ENCODE data around the gene HSF4.

The HSF4 gene

DNA sequence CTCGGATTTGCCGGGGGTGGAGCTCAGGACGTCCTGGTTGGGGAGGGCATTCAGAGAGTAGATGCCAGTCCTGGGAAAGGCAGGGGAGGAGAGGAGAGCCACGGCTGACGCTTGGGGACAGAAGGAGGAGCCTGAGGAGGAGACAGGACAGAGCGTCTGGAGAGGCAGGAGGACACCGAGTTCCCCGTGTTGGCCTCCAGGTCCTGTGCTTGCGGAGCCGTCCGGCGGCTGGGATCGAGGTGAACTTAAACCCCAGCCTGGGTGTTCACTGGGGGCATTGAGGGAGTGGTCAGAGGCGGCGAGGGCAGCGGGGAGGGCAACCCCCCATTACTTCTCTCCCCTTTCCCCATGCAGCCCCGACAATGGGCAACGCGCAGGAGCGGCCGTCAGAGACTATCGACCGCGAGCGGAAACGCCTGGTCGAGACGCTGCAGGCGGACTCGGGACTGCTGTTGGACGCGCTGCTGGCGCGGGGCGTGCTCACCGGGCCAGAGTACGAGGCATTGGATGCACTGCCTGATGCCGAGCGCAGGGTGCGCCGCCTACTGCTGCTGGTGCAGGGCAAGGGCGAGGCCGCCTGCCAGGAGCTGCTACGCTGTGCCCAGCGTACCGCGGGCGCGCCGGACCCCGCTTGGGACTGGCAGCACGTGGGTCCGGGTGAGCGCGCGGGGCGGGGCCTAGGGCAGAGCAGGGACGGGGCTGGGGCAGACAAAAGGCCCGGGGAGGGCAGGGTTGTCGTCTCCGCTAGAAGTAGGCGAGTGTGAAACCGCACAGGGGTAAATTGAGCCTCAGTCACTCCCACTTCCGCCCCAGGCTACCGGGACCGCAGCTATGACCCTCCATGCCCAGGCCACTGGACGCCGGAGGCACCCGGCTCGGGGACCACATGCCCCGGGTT, 9.5 kb downstream of the HSF4 start:
- H3K27ac ChIP-seq (ENCODE audit: extremely low read depth, low read depth, low read length): peak overlapping the region; percentile 28; the same call in 1 of the 2 replicates
- ChIA-PET CTCF (interaction anchor here (0.6 to 1.5 kb wide), 7 partner anchors 9 to 156 kb away, joined by 3 to 4 read pairs (median 3); partner anchors contain the start of gene MATCAP1), POLR2A (interaction anchor here (0.6 to 0.8 kb wide), 4 partner anchors 11 to 292 kb away, joined by 3 to 4 read pairs (median 3); no protein-coding TSS in a partner anchor)
- H3K4me3 ChIP-seq (ENCODE audit: low read depth, low read length): peak overlapping the region; percentile 10
- H3K9me3 ChIP-seq (ENCODE audit: control insufficient read depth, insufficient read depth, low read depth, low read length): no peaks in the 10 kb centered on the region
- H3K36me3 ChIP-seq (ENCODE audit: control insufficient read depth in 2 of 2, insufficient read depth in 1 of 2, low read length in 2 of 2): peaks cover 0 to 20% of the 10 kb centered on the region in 2 experiments; a peak in 1 of 3 replicates
- peaks cover 9% of the 10 kb centered on the region for H3K4me1 ChIP-seq (ENCODE audit: control insufficient read depth, insufficient read depth, low read length)
- TF ChIP-seq ZNF792 (tag by site-specific recombination; IDR thresholded peaks at IDR 0.05) (no peak), ZNF121 (tag by site-specific recombination; IDR thresholded peaks at IDR 0.05) (peak; percentile 94), SALL2 (tag by site-specific recombination; IDR thresholded peaks at IDR 0.05; ENCODE audit: borderline replicate concordance) (no peak), GLIS1 (tag by site-specific recombination; IDR thresholded peaks at IDR 0.05) (no peak), ZEB2 (tag by site-specific recombination; IDR thresholded peaks at IDR 0.05) (0 out of 2 replicates have a peak, but pooled peaks have one; percentile 7), TCF7L2 (IDR thresholded peaks at IDR 0.05; ENCODE audit: borderline replicate concordance, low read depth, low read length) (no peak), PRDM1 (tag by site-specific recombination; IDR thresholded peaks at IDR 0.05) (no peak), SP2 (tag by site-specific recombination; IDR thresholded peaks at IDR 0.05) (peak; percentile 84), ZNF510 (tag by site-specific recombination; IDR thresholded peaks at IDR 0.05; ENCODE audit: insufficient replicate concordance) (no peak), ZNF843 (tag by site-specific recombination; IDR thresholded peaks at IDR 0.05) (peak; percentile 56), ZNF155 (tag by site-specific recombination; IDR thresholded peaks at IDR 0.05) (no peak), ZNF10 (tag by site-specific recombination; IDR thresholded peaks at IDR 0.05) (peak; percentile 81; the same call in 1 of the 2 replicates), ZNF561 (tag by site-specific recombination; IDR thresholded peaks at IDR 0.05; ENCODE audit: borderline replicate concordance) (no peak), ZBTB8A (tag by site-specific recombination; IDR thresholded peaks at IDR 0.05) (peak; percentile 81), IKZF3 (tag by site-specific recombination; IDR thresholded peaks at IDR 0.05) (no peak), ZFP37 (tag by site-specific recombination; IDR thresholded peaks at IDR 0.05) (no peak; the same call in 1 of the 2 replicates), ZNF629 (tag by site-specific recombination; IDR thresholded peaks at IDR 0.05) (no peak; the same call in 1 of the 2 replicates)
- TF ChIP-seq, protein P1, sequence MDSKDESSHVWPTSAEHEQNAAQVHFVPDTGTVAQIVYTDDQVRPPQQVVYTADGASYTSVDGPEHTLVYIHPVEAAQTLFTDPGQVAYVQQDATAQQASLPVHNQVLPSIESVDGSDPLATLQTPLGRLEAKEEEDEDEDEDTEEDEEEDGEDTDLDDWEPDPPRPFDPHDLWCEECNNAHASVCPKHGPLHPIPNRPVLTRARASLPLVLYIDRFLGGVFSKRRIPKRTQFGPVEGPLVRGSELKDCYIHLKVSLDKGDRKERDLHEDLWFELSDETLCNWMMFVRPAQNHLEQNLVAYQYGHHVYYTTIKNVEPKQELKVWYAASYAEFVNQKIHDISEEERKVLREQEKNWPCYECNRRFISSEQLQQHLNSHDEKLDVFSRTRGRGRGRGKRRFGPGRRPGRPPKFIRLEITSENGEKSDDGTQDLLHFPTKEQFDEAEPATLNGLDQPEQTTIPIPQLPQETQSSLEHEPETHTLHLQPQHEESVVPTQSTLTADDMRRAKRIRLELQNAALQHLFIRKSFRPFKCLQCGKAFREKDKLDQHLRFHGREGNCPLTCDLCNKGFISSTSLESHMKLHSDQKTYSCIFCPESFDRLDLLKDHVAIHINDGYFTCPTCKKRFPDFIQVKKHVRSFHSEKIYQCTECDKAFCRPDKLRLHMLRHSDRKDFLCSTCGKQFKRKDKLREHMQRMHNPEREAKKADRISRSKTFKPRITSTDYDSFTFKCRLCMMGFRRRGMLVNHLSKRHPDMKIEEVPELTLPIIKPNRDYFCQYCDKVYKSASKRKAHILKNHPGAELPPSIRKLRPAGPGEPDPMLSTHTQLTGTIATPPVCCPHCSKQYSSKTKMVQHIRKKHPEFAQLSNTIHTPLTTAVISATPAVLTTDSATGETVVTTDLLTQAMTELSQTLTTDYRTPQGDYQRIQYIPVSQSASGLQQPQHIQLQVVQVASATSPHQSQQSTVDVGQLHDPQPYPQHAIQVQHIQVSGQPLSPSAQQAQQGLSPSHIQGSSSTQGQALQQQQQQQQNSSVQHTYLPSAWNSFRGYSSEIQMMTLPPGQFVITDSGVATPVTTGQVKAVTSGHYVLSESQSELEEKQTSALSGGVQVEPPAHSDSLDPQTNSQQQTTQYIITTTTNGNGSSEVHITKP (tag by site-specific recombination; IDR thresholded peaks at IDR 0.05): peak; percentile 41; the same call in 1 of the 2 replicates
- TF ChIP-seq, protein P2, sequence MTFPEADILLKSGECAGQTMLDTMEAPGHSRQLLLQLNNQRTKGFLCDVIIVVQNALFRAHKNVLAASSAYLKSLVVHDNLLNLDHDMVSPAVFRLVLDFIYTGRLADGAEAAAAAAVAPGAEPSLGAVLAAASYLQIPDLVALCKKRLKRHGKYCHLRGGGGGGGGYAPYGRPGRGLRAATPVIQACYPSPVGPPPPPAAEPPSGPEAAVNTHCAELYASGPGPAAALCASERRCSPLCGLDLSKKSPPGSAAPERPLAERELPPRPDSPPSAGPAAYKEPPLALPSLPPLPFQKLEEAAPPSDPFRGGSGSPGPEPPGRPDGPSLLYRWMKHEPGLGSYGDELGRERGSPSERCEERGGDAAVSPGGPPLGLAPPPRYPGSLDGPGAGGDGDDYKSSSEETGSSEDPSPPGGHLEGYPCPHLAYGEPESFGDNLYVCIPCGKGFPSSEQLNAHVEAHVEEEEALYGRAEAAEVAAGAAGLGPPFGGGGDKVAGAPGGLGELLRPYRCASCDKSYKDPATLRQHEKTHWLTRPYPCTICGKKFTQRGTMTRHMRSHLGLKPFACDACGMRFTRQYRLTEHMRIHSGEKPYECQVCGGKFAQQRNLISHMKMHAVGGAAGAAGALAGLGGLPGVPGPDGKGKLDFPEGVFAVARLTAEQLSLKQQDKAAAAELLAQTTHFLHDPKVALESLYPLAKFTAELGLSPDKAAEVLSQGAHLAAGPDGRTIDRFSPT (tag by site-specific recombination; IDR thresholded peaks at IDR 0.05): 0 out of 2 replicates have a peak, but pooled peaks have one; percentile 36
- TF ChIP-seq, protein P3, sequence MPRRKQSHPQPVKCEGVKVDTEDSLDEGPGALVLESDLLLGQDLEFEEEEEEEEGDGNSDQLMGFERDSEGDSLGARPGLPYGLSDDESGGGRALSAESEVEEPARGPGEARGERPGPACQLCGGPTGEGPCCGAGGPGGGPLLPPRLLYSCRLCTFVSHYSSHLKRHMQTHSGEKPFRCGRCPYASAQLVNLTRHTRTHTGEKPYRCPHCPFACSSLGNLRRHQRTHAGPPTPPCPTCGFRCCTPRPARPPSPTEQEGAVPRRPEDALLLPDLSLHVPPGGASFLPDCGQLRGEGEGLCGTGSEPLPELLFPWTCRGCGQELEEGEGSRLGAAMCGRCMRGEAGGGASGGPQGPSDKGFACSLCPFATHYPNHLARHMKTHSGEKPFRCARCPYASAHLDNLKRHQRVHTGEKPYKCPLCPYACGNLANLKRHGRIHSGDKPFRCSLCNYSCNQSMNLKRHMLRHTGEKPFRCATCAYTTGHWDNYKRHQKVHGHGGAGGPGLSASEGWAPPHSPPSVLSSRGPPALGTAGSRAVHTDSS (tag by site-specific recombination; IDR thresholded peaks at IDR 0.05): no peak
- TF ChIP-seq, protein P4, sequence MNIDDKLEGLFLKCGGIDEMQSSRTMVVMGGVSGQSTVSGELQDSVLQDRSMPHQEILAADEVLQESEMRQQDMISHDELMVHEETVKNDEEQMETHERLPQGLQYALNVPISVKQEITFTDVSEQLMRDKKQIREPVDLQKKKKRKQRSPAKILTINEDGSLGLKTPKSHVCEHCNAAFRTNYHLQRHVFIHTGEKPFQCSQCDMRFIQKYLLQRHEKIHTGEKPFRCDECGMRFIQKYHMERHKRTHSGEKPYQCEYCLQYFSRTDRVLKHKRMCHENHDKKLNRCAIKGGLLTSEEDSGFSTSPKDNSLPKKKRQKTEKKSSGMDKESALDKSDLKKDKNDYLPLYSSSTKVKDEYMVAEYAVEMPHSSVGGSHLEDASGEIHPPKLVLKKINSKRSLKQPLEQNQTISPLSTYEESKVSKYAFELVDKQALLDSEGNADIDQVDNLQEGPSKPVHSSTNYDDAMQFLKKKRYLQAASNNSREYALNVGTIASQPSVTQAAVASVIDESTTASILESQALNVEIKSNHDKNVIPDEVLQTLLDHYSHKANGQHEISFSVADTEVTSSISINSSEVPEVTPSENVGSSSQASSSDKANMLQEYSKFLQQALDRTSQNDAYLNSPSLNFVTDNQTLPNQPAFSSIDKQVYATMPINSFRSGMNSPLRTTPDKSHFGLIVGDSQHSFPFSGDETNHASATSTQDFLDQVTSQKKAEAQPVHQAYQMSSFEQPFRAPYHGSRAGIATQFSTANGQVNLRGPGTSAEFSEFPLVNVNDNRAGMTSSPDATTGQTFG (tag by site-specific recombination; IDR thresholded peaks at IDR 0.05; ENCODE audit: borderline replicate concordance): no peak
- TF ChIP-seq, protein P5, sequence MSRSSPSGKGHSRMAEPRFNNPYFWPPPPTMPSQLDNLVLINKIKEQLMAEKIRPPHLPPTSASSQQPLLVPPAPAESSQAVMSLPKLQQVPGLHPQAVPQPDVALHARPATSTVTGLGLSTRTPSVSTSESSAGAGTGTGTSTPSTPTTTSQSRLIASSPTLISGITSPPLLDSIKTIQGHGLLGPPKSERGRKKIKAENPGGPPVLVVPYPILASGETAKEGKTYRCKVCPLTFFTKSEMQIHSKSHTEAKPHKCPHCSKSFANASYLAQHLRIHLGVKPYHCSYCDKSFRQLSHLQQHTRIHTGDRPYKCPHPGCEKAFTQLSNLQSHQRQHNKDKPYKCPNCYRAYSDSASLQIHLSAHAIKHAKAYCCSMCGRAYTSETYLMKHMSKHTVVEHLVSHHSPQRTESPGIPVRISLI (tag by site-specific recombination; IDR thresholded peaks at IDR 0.05): no peak
- TF ChIP-seq, protein P6, sequence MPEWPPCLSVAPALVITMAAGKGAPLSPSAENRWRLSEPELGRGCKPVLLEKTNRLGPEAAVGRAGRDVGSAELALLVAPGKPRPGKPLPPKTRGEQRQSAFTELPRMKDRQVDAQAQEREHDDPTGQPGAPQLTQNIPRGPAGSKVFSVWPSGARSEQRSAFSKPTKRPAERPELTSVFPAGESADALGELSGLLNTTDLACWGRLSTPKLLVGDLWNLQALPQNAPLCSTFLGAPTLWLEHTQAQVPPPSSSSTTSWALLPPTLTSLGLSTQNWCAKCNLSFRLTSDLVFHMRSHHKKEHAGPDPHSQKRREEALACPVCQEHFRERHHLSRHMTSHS (tag by site-specific recombination; IDR thresholded peaks at IDR 0.05): no peak
